ENCODE data around the gene CD226.

Gene CD226

GRCh38 chr18:69936191-69936558 is 11.5 kb downstream of the CD226 start:
- no peak for ATAC-seq (ENCODE audit: low read depth)
- no peaks in the 10 kb centered on the region for H3K4me1 ChIP-seq (ENCODE audit: insufficient read depth, poor library complexity, severe bottlenecking)
- no peaks in the 10 kb centered on the region for H3K36me3 ChIP-seq (ENCODE audit: low read depth)
- H3K27ac ChIP-seq (ENCODE audit: poor library complexity, severe bottlenecking) = no peak overlapping the region
- H3K9me3 ChIP-seq (ENCODE audit: severe bottlenecking) = no peaks in the 10 kb centered on the region
- TF ChIP-seq CTCF (IDR thresholded peaks at IDR 0.05; ENCODE audit: poor library complexity, severe bottlenecking) = no peak
- no peak overlapping the region for H3K4me3 ChIP-seq (ENCODE audit: severe bottlenecking)
- no peak for DNase-seq (ENCODE audit: low spot score)
- H3K27me3 ChIP-seq (ENCODE audit: insufficient read depth, poor library complexity, severe bottlenecking) = no peaks in the 10 kb centered on the region

- DNase-seq (ENCODE audit: low spot score) = no peak
- Histone ChIP-seq H3K36me3 (ENCODE audit: low read depth) (no peaks in the 10 kb centered on the region), H3K4me3 (ENCODE audit: severe bottlenecking) (no peak overlapping the region), H3K27me3 (ENCODE audit: insufficient read depth, poor library complexity, severe bottlenecking) (no peaks in the 10 kb centered on the region), H3K4me1 (ENCODE audit: insufficient read depth, poor library complexity, severe bottlenecking) (no peaks in the 10 kb centered on the region), H3K9me3 (ENCODE audit: severe bottlenecking) (no peaks in the 10 kb centered on the region), H3K27ac (ENCODE audit: poor library complexity, severe bottlenecking) (no peak overlapping the region)
- TF ChIP-seq CTCF (IDR thresholded peaks at IDR 0.05; ENCODE audit: poor library complexity, severe bottlenecking) = no peak
- no peak for ATAC-seq (ENCODE audit: low read depth)
Measured at GRCh38 chr18:69935319-69936190, 12.1 kb downstream of the CD226 start.

GRCh38 chr18:69934601-69935265 is 12.9 kb downstream of the CD226 start:
- H3K4me1 ChIP-seq (ENCODE audit: insufficient read depth, poor library complexity, severe bottlenecking) = no peaks in the 10 kb centered on the region
- no peaks in the 10 kb centered on the region for H3K9me3 ChIP-seq (ENCODE audit: severe bottlenecking)
- H3K27ac ChIP-seq (ENCODE audit: poor library complexity, severe bottlenecking) = no peak overlapping the region
- no peak for TF ChIP-seq CTCF (IDR thresholded peaks at IDR 0.05; ENCODE audit: poor library complexity, severe bottlenecking)
- H3K4me3 ChIP-seq (ENCODE audit: severe bottlenecking) = no peak overlapping the region
- DNase-seq (ENCODE audit: low spot score) (no peak), ATAC-seq (ENCODE audit: low read depth) (no peak)
- H3K27me3 ChIP-seq (ENCODE audit: insufficient read depth, poor library complexity, severe bottlenecking) = no peaks in the 10 kb centered on the region
- H3K36me3 ChIP-seq (ENCODE audit: low read depth) = no peaks in the 10 kb centered on the region

GRCh38 chr18:69929041-69929774 is 18.5 kb downstream of the CD226 start:
- TF ChIP-seq CTCF (IDR thresholded peaks at IDR 0.05; ENCODE audit: poor library complexity, severe bottlenecking) = no peak

More at GRCh38 chr18:69929041-69929774, 18.5 kb downstream of the CD226 start:
- H3K4me1 ChIP-seq (ENCODE audit: insufficient read depth, poor library complexity, severe bottlenecking) = no peaks in the 10 kb centered on the region
- no peaks in the 10 kb centered on the region for H3K27me3 ChIP-seq (ENCODE audit: insufficient read depth, poor library complexity, severe bottlenecking)
- DNase-seq (ENCODE audit: low spot score) (no peak), ATAC-seq (ENCODE audit: low read depth) (no peak)
- H3K36me3 ChIP-seq (ENCODE audit: low read depth) = no peaks in the 10 kb centered on the region
- H3K27ac ChIP-seq (ENCODE audit: poor library complexity, severe bottlenecking) = no peak overlapping the region
- H3K9me3 ChIP-seq (ENCODE audit: severe bottlenecking) = no peaks in the 10 kb centered on the region
- H3K4me3 ChIP-seq (ENCODE audit: severe bottlenecking) = no peak overlapping the region

Data from RWPE2 (cell line).